SK-MEL-5 (cell line): ENCODE data around the gene COX19. TPM values are rescaled to one million over a fixed set of nuclear protein-coding genes. Genes with fewer than 3 reads are reported as not detected.

ENCODE experiments used
- DNase-seq: peaks from one replicate; pipeline ENCODE4 v3.0.0-alpha.2; 2016; ENCODE audit warnings: low read depth, low spot score
- in situ Hi-C: cut with HindIII; loops from 2 replicates; pipeline ENCODE4 v1.10.0; 2016; ENCODE audit warnings: low sequenced_read_pairs, high pct_unique_total_duplicates, low pct_unique_long_range_greater_than_20kb
- total RNA-seq: library from RNA; depleted of rRNA; stranded (reverse); fragments of >200 nt; shearing (Covaris generic); gene quantifications from 2 replicates; pipeline ENCODE4 v1.2.3, GENCODE V29; 2014

The COX19 gene
- total RNA-seq, 1 experiment from 2014 or later: 12.9 TPM

DNA sequence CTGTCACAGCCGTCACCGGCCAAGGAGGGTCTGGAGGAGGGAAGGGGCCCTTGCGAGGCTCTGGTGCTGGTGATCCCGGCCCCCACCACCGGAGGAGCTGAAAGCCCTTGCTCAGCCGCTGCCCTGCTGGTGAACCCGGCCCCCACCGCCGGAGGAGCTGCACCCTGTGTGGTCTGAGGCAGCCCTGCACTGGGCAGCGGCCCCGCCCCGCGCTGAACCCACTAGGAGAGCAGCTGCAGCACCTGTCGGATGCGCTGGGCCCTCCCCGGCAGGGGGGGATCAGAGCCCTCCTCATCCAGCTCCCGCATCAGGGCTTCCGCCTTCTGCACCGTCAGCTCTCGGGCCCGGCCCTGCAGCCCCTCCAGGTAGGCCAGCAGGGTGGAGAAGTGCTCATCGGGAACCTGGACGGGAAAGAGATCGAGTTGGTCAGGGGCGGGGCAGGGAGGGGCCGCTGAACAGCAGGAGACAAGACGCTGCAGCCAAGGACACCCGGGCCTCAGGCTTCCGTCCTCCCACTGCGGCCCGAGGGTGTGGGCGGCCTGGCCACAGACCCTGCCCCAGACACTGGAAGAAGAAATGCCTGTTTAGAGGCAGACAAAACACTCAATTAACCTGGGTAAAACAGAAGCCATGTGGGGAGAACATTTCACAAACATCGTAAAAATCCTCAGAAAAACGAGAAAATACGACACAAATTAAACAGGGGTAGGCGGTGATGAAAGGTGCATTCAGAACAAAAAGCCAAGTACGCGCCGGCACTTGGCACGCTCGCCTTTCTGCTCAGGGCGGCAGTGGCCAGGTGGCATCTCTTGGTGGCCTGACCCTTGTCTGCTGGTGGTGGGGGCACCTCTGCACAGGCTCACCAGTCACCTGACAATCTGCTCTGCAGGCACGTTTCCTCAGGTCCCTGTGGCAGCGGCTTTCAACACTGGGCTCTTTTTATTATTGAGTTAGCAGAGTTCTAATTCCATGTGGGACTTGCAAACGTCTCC, 22.4 kb upstream of the COX19 start:
- in situ Hi-C loops: no loop called here
- no peak for DNase-seq

- in situ Hi-C loops: no loop called here
- no peak for DNase-seq
Measured at GRCh38 chr7:996079-996872, 20.9 kb upstream of the COX19 start.

GRCh38 chr7:995571-995970, 20.2 kb upstream of the COX19 start:
- in situ Hi-C loops: no loop called here
- no peak for DNase-seq

GRCh38 chr7:994592-995308, 19.4 kb upstream of the COX19 start:
- in situ Hi-C loops: no loop called here
- DNase-seq: no peak

GRCh38 chr7:992709-993607, 17.6 kb upstream of the COX19 start:
- in situ Hi-C loops: no loop called here
- DNase-seq: peak; percentile 97

- DNase-seq: no peak
- in situ Hi-C loops: no loop called here
Measured at GRCh38 chr7:991729-992656, 16.6 kb upstream of the COX19 start.

GRCh38 chr7:990933-991728, 15.8 kb upstream of the COX19 start:
- in situ Hi-C loops: no loop called here
- DNase-seq: no peak

- DNase-seq: no peak
- in situ Hi-C loops: no loop called here
Measured at GRCh38 chr7:990352-990932, 15.1 kb upstream of the COX19 start.

- in situ Hi-C loops: no loop called here
- DNase-seq: no peak
Measured at GRCh38 chr7:988963-989529, 13.7 kb upstream of the COX19 start.

- in situ Hi-C loops: no loop called here
- DNase-seq: no peak
Measured at GRCh38 chr7:988426-988911, 13.1 kb upstream of the COX19 start.

DNA sequence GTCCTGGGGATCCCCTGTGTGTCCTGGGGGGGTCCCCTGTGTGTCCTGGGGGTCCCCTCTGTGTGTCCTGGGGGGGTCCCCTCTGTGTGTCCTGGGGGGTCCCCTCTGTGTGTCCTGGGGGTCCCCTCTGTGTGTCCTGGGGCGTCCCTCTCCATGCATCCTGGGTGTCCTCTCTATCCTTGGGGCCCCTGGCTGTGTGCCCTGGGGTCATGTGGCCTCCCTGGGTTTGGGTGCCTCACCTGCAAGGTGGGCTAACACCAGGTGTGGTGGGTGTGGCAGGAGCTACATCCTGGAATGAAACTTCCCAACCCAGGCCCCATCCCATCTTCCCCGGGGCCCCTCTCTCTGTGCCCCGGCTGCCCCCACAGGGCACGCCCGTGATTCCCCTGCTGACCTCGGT, 12.6 kb upstream of the COX19 start:
- in situ Hi-C loops: no loop called here
- no peak for DNase-seq

- in situ Hi-C loops: no loop called here
- DNase-seq: no peak
Measured at GRCh38 chr7:986766-987751, 11.7 kb upstream of the COX19 start.

GRCh38 chr7:985915-986741, 10.8 kb upstream of the COX19 start:
- DNase-seq: no peak
- in situ Hi-C loops: no loop called here
